EL (cell line): ENCODE data around the gene ZNF865.
"Not testable (repeated sequence)": the region's sequence is repeated elsewhere in the genome, so short reads cannot be mapped to it uniquely, and the experiment has no call there.

Experiments used
- DNase-seq: peaks from one replicate; pipeline ENCODE4 v3.0.0-alpha.2; 2016

Gene ZNF865

DNA sequence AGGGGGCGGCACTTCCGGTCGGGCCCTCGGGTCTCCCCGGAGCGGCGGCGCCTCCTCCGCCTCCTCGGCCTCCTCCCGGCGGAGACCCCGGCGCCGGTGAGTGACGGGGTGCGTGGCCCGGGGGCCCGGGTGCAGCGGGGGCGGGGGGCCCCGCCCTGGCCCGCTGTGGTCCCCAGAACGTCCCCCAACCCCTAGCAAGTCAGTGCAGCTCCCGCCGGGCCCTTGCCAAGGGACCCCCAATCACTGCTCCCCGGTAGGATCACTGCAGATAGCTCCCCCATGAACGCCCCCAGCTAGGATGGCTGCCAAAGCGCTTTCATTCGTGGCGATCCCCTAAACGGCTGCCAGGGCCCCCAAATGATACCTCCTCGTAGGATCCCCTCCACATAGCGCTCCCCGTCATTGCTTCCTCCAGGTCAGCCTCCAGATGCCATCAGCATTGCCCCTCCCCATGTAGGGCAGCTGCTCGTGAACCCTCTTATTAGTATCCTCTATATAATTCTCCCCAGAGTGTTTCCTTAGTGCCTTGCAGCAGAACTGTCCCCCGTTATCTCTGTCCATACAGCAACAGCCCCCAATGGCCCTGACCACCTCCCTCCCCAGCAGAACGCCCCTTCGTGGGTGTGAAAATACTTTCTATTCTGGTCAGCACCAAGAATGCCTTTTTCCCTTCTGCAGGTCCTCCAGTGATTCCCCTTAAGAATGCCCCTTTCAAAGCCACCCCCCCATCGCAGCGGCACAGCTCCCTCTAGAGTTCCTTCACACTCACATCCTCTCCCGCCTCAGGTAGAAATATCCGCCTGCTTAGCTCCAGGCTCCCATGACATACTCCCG, at the start of gene ZNF865:
Gene ZNF865, plus strand, starts transcription at position 11 of the 834 bp plus-strand sequence. CDS start 7,972 bp downstream, outside the sequence.
- peak; percentile 88 for DNase-seq

DNA sequence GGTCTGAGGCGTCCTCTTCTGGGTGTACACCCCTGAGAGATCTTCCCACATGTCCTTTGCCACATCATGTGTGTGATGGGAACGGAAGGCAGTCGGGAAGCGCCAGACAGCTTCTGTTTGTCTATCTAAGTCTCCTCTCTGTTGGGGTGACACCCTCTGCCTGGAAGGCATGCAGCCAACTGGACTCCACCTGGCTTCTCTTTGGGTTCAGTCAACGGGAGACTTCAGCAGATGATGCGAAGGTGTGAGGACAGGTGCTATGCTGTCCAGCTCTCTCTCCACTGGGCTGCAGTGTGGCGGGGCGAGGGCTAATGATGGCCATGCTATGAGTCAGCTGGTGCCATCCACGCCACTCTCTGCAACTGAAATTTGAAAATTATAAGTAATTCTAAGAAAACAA, 45.8 kb upstream of the ZNF865 start:
- DNase-seq: no peak

DNA sequence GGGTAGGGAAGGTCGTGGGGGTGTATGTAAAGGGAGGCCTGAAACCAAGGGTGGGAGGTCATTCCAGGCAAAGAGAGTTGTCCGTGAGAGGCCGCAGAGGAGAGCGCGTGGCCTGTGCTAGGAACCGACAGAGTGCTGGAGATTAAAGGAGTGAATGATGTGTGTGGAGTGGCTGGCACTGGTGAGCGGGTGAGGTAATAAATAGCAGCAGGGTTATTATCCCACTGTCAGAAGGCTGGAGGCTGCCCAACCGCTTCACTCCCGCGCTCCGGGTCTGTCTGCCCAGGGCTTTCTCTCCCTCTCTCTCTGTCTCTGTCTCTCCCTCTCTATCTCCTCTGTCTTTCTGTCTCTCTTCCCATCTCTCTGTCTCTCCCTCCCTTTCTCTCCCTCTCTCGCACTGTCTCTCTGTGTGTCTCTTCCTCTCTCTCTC, 42.2 kb upstream of the ZNF865 start:
- DNase-seq: no peak

DNA sequence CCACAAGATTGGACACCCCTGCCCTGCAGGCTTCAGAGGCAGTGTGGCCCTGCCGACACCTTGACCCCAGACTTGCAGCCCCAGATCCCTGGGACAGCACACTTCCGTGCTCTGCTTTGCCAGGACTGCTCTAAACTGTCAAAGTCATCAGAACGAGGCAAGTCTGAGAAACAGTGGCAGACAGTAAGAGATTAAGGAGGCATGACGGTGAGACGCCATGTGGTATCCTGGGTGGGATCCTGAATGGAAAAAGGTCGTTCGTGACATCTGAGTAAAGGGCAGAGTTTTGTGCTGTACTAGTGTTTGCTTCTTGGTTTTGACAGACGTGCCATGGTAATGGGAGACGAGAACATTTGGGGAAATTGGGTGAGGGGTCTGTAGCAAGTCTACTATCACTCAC, 38.6 kb upstream of the ZNF865 start:
- DNase-seq: no peak

DNA sequence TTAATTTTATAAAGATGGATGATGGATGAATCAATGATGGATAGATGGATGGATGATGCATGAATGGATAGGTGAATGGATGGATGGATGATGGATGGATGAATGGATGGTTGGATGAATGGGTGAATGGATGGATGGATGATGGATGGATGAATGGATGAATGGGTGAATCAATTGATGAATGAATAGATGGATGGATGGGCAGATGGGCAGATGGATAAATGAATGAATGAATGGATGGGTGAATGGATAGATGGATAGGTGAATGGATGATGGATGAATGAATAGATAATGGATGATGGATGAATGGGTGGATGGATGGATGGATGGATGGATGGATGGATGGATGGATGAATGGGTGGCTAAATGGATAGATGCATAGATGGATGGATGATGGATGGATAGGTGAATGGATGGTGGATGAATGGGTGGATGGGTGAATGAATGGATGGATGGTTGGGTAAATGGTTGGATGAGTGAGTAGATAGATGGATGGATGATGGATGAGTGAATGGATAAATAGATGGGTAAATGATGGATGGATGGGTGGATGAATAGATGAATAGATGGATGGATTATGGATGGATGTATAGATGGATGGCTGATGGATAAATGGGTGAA, 37.6 kb upstream of the ZNF865 start:
- no peak for DNase-seq

DNA sequence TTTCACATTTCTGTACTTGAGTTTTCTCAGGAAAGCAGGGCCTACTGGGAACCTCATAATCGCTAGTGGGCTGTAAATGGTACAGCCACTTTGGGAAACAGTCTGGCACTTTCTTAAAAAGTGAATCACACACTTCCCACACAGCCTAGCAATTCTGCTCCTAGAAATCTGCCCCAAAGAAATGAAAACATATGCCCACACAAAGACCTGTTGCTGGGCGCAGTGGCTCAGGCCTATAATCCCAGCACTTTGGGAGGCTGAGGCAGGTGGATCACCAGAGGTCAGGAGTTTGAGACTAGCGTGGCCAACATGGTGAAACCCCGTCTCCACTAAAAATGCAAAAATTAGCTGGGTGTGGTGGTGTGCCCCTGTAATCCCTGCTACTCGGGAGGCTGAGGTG, 36.0 kb upstream of the ZNF865 start:
- not testable (repeated sequence) for DNase-seq

DNA sequence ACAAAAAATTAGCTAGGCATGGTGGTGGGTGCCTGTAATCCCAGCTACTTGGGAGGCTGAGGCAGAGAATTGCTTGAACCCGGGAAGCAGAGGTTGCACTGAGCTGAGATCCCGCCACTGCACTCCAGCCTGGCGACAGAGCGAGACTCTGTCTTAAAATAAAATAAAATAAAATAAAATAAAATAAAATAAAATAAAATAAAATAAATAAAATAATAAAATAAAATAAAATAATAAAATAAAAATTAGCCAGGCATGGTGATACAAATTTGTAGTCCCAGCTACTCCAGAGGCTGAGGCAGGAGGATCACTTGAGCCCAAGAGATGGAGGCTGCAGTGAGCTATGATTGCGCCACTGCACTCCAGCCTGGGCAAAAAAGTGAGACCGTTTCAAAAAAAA, 31.5 kb upstream of the ZNF865 start:
- DNase-seq: not testable (repeated sequence)

DNA sequence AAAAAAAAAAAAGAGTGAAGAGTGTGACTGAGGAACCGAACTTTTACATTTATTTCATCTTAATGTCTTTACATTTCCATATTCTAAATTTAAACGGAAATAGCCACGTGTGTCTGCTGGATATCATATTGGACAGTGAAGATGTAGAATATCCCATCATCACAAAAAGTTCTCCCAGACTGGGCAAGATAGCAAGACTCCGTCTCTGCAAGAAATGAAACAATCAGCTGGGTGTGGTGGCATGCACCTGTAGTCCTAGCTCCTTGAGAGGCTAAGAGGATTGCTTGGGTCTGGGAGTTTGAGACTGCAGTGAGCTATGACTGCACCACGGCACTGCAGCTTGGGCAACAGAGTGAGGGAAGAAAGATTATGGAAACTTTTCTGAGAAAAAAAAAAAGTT, 28.7 kb upstream of the ZNF865 start:
- no peak for DNase-seq

DNA sequence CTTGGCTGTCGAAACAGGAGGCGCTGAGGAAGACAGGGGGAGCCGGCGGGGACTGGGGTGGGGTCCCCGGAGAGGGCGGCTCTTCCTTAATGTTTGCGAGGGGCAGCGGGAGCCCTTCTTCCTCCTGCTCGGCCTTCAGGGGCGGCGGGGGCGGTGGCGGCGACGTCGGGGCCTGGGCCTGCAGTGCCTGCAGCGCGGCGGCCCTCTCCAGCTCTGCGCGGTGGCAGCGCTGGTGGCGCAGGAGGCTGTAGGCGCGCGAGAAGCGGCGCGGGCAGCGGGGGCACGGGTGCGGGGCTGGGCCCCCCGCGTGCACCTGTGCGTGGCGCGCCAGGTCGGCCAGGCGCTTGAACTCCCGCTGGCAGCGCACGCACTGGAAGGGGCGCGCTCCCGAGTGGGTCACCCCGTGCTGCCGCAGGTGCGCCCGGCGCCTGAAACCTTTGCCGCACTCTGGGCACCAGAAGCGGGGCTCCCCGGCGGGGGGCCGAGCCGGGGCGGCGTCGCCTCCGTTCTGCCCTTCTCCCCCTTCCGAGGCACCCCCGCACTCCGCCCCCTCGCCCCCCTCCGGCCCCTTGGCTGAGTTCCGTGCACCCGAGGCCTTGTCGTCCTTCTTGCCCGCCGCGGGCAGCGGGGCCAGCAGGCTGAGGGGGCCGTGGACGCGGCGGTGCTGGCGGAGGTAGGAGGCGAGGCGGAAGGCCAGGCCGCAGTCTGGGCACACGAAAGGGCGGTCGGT, 27.3 kb upstream of the ZNF865 start:
- DNase-seq: no peak

DNA sequence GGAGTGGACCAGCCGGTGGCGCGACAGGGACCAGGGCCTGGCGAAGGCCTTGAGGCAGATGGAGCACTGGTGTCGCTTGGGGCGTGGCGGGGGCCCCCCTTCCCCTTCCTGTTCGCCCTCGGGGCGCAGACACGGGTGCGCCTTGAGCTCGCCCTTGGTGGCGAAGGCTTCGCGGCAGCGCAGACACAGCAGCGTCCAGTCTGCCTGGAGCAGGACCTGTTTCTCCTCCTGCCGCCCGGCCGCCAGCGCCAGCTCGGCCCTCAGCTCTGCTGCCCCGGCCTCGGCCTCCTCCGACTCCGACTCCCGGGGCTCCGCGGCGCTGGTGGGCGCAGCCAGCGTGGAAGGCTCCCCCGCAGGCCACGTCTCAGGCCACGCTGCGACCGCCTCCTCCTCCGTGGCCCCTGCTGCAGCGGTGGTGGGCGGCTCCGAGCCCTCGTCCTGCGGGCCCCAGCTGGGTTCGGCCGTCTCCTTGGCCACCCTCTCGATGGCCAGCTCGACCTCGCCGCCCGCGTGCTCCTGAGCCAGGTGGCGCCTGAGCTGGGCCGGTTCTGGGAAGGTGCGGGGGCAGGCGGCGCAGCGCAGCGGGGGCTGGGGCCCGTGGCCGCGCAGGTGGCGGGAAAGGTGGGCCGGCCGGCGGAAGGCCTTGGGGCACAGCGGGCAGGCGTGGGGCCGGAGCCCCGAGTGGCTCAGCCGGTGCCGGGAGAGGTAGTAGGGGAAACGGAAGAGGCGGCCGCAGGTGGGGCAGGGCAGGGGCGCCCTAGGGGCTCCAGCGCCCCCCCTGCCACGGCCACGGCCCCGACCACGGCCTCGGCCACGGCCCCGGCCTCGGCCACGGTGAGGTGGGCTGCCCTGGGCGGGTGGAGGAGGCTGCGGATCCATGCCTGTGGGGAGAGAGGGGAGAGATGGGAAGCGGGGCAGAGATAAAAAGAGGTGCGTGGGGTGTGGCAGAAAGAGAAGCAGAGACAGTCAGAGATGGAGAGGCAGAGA, 26.4 kb upstream of the ZNF865 start:
- DNase-seq: no peak

DNA sequence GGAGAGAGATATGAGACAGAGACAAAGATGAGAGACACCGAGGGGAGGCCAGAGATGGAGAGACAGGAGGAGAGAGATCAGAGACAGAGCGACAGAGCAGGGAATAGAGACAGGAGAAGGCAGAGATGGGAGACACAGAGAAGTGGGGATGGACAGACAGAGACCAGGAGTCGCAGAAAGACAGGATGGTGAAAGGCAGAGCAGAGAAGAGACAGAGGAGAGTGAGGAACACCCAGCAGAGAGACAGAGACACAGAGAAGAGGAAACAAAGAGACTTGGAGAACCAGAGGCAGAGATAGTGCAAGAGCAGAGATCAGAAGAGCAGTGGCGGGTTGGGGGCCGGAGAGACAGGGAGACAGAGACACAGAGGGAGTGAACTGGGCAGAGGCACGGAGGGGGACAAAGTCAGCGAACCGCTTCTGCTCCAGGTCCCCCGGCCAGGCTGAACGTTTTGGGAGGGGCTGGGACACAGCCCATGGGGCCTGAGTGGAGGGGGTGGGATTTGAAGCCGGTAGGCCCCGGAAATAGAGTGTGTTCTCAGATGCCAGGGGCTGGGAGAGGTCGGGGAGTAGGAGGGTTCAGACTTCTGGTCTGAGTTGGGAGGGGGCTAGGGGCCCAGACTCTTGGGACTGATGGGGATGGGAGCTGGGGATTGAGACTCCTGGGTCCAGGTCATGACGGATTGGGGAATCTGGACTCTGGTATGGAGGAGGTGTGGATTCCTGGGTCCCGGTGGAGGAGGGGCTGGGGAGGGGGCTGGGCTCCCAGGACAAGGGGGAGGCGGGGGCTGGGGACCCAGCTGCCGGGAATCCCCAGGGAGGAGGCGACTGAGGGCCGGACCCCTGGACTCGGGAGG, 25.5 kb upstream of the ZNF865 start:
- peak; percentile 48 for DNase-seq

DNA sequence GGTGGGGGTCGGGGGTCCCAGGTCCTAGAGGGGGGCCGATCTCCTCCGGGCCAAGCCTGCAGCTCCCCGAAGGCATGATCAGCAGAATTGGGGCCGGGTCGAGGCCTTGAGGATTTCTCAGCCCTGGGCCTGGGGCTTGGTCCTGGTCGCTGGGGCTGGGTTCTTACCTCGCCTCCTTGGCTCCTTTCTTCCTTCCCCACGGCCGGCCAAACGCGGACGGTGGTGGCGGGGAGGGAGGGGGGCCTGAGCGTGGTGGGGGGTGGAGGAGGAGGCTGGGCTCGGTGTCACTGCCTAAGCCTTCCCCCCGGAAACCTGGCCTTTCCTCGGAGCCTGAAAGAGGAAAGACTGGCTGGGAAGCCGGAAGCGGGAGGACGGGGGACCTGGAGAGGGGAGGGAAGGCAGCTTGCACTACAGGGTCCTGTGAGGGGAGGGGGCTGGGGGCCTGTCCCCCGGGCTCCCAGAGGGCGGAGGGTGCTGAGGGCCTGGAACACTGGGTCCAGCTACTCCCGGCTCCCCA, 24.8 kb upstream of the ZNF865 start, which contains the start of gene ZNF579:
Gene ZNF579, minus strand, starts transcription at position 221 of the 517 bp plus-strand sequence. CDS start 1,209 bp downstream, outside the sequence.
- DNase-seq: peak; percentile 89

DNA sequence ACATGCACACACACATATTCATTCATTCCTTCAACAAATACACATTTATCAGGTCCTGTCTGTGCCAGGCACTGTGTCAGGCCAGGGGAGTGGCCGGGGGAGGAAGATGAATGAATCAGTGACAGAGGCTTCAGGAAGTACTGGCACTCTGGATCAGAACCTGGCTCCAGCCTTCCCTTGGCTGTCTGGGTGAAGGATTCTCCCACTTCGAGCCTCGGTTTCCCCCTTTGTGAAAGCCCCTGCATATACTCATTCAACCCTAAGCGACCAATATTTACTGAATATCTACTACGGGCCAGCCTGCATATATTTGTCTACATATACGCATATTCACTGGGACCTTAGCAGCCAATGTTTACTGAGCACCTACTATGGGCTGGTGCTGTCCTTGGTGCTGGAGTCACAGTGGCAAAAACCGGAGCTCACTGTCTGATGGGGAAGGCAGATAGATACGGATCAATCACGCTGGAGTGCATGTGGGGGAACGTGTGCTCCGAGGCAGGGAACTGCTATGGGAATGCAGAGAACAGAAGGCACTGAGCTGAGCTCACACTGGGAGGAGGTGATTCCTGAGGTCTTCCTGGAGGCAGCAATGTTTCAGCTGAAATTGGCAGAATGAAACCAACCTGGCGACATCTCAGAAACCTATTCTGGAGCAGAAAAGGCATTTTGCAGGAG, 24.2 kb upstream of the ZNF865 start:
- DNase-seq: peak; percentile 18

DNA sequence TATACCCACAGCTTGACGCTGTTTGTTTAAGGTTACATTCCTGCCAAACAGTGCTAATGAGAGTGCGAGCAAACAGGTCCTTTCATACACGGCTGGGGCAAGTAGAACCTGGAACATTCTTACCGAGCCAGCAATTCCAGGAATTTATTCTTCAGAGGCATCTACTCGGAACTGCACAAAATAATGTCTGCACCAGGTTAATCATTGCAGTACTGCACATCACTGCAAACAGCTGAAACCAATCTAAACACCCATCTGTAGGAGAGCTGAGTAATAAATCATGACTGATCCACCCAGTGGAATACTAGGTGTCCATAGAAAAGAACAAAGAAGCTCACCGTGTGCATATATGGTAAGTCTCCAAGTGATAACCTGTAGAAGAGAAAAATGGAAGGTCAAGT, 23.6 kb upstream of the ZNF865 start:
- no peak for DNase-seq

DNA sequence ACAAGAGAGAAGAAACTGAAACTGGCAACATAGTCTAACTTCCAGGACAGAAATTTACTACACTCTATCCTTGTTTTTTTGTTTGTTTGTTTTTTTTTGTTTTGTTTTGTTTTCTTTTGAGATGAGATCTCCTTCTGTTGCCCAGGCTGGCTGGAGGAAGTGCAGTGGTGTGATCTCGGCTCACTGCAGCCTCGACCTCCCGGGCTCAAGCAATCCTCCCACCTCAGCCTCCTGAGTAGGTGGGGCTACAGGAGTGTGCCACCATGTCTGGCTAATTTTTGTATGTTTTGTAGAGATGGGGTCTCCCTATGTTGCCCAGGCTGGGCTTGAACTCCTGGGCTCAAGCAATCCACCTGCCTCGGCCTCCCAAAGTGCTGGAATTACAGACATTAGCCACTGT, 23.2 kb upstream of the ZNF865 start:
- not testable (repeated sequence) for DNase-seq

DNA sequence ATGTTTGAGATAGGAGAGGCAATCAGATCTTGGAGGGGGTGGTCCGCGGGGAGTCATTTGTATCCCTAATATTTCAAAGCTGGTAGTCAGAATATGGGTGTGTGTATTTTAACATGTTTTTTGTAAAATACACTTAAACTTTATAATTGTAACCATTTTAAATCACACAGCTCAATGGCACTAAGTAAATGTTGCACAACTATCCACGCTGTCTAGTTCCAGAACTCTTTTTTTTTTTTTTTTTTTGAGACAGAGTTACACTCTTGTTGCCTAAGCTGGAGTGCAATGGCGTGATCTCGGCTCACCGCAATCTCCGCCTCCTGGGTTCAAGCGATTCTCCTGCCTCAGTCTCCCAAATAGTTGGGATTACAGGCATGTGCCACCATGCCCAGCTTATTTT, 21.6 kb upstream of the ZNF865 start:
- DNase-seq: not testable (repeated sequence)

DNA sequence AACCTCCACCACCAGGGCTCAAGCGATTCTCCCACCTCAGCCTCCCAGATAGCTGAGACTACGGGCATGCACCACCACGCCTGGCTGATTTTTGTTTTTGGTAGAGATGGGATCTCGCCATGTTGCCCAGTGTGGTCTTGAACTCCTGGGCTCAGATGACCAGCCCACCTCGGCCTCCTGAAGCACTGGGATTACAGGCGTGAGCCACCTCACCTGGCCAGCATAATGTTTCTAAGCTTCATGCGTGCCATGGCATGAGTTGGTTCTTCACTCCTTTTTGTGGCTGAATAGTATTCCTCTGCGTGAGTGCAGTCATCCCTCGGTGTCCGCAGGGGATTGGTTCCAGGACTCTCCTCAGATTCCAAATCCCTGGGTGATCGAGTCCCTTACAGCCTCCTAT, 20.6 kb upstream of the ZNF865 start:
- no peak for DNase-seq

DNA sequence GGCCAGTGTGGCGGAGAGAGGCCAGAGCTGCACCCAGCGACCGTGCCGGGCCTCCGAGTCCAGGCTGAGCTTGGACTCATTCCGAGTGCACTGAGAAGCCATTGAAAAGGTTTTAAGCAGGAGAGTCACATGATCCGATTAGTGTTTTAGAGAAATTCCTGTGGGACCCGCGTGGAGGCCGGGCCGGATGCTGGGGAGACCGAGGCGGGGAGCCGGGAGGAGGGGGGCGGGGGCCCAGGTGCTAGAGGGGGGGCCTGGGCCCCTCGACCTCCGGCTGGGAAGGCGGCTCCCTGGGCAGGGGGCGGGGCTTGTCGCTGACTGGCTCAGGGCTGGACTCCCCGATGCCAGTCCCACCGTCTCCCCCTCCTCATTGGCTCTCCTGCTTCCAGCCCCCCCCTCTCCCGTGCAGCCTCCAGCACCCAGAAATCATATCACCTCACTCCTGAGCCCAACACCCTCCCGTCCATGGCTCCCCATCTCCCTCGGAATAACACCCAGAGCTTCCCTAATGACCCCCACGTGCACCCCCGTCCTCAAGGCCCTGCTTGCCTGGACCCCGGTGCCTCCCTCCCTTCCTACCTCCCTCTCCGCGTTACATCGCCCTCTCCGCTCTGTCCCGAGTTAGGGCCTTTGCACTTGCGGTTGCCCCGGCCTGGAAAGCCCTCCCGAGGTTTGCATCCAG, 19.6 kb upstream of the ZNF865 start:
- peak; percentile 70 for DNase-seq

DNA sequence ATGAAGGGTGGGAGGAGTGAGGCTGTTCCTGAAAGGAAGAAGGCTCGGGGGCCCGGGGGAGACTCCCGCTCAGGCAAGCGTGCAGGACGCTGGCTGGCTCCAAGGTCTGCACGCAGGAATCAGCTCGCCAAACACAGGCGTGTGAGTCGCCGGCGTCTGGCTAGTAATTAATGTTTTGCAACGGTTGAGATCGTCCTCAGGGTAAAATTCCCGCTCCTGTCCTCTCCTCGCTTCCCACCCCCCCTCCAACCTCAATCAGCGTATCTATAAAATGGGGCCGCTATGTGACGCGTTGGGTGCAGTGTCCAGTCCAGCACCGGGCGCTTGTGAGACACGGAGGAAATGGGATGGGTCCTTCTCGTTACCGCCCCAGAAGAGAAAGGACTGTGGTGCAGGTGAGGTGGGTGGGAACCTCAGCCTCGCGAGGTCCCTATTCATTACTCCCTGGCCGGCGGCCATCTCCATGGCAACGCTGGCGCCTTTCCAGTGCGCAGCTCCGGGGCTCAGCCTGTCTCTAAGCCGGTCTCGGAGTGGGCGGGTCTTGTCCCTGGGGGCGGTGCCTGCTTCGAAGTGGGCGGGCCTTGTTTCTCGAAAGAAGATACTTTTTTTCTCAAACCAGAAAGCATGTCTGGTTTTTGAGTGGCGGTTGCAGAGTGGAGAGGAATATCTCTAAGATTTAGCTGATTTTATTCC, 18.3 kb upstream of the ZNF865 start:
- DNase-seq: peak; percentile 89
